ENCODE data around the gene IGF2. TPM values are rescaled to one million over a fixed set of nuclear protein-coding genes. Genes with fewer than 3 reads are reported as not detected.

IGF2 gene
- total RNA-seq, 1 donor from 2014 or later = 11.7 TPM

DNA sequence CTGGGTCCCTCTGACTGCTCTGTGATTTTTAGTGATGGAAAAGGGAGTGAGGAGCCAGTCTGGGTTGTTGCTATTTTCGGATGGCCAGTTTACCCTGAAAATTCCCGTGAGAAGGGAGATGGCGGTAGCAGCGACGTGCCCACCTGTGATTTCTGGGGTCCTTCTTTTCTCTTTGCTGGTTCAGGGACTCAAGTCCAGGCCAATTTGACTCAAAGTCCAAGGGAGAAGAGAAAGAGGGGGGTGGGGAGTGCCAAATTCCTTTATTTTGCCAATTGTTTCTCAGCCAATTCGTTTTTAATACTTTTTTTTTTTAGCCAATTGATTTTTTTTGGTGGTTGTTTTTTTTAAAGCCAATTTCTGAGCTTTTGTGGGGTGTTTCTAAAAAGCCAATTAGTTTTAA lies 6.9 kb downstream of the IGF2 start:
- TF ChIP-seq CTCF (conservative IDR thresholded peaks at IDR 0.05; ENCODE audit: low read depth, low read length) = no peak
- no peak overlapping the region for H3K4me3 ChIP-seq (ENCODE audit: low read depth, low read length)
- no peak for DNase-seq (ENCODE audit: low read depth)

GRCh38 chr11:2131371-2132236 lies 7.6 kb downstream of the IGF2 start:
- no peak overlapping the region for H3K4me3 ChIP-seq (ENCODE audit: low read depth, low read length)
- TF ChIP-seq CTCF (conservative IDR thresholded peaks at IDR 0.05; ENCODE audit: low read depth, low read length) = no peak
- no peak for DNase-seq (ENCODE audit: low read depth)

GRCh38 chr11:2130881-2131352 lies 8.3 kb downstream of the IGF2 start:
- no peak for DNase-seq (ENCODE audit: low read depth)
- H3K4me3 ChIP-seq (ENCODE audit: low read depth, low read length) = no peak overlapping the region
- TF ChIP-seq CTCF (conservative IDR thresholded peaks at IDR 0.05; ENCODE audit: low read depth, low read length) = no peak

DNA sequence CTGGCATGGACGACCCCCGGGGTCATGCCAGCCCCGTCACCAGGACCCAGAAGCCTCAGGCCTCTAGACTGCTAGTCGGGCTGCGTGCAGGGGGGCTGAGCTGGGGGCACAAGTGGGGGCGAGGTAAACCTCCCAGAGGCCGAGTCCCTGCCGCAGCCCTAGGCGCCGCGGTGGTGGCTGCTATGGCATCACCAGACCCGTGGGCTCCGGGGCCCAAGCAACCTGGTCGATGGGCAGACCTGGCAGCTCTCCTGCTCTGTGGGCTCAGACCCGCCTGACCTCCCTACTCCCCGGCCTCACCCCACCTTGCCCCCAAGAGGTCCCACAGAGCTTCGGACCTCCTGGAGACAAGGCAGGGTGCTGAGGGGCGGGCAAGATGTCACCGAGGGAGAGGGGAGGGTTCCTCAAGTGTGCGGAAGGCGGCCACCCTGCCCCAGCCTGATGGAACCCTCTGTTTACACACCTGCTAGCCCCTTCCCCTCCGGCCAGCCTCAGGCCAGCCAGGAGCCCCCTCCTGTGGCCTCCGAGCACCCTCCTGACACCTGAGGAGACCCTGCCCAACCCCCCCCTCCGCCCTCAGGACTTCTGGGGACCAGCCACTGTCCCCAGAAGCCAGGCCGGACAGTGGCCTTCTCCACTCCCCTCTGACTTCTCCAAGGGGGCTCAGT lies 9.4 kb downstream of the IGF2 start:
- no peak for TF ChIP-seq CTCF (conservative IDR thresholded peaks at IDR 0.05; ENCODE audit: low read depth, low read length)
- no peak overlapping the region for H3K4me3 ChIP-seq (ENCODE audit: low read depth, low read length)
- no peak for DNase-seq (ENCODE audit: low read depth)

- no peak overlapping the region for H3K4me3 ChIP-seq (ENCODE audit: low read depth, low read length)
- no peak for TF ChIP-seq CTCF (conservative IDR thresholded peaks at IDR 0.05; ENCODE audit: low read depth, low read length)
- DNase-seq (ENCODE audit: low read depth) = no peak
Measured at GRCh38 chr11:2129308-2129698, 9.9 kb downstream of the IGF2 start.

DNA sequence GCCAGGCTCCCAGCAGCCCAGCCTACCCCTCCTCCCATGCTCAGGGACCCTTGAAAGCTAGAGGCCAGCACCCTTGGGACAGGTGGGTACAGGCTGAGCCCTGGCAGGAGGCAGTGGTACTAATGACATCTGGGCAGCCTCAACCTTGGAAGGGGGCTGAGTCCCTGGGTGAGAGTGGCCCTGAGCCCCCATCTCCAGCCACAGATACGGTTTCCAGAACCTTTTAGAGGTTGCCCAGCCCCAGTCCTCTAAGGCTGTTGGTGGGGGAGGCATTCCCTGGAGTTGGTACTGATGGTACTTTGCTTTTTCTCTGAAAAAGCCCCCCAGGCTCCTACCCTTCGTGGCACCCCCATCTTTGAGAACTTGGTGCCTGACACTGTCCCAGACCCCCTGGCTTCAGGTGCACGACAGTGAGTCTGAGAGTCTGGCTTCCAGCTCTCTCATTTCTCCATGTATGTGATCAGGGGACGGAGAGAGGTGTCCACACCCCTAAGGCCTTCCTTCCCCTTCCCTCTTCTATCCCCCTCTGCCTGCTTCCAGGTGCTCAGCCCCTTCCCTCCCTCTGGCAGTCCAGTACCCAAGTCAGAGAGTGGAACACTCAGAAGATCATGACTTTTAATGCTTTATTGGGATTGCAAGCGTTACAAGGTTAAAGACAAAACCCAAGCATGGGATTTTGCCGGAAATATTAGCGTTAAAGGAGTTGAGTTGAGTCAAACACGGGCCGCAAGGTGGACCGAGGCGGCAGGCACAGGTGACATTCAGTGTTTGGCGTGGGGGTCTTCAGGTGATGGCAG lies 10.5 kb downstream of the IGF2 start:
- DNase-seq (ENCODE audit: low read depth) = no peak
- no peak overlapping the region for H3K4me3 ChIP-seq (ENCODE audit: low read depth, low read length)
- TF ChIP-seq CTCF (conservative IDR thresholded peaks at IDR 0.05; ENCODE audit: low read depth, low read length) = no peak
